A549 (cell line): Measurements from ENCODE around the gene A4GALT. TPM values are rescaled to one million over a fixed set of nuclear protein-coding genes. Genes with fewer than 3 reads are reported as not detected.

Experiments
- ATAC-seq, 2 experiments: fragments of 200-7000 bp in 1 of 2; fragments of >200 bp in 1 of 2; cut with Nextera tagmentation in 1 of 2; cut with Tn5 transposase in 1 of 2; 3 replicates each; pipeline versions ENCODE4 v1.8.0 to v1.9.1; 2018 to 2020; ENCODE audit warnings: mild to moderate bottlenecking in 1 of 2, moderate library complexity in 1 of 2
- CTCF ChIA-PET: fragments of 300-600 bp; sonication (Branson Sonifier 250); formaldehyde crosslinking; extraction: SDS; loops from one replicate; lab custom pipeline; 2021; ENCODE audit warnings: antibody characterized with exemption, inconsistent platforms; lab: Yijun Ruan, JAX
- POLR2A ChIA-PET: fragments of 350-600 bp; formaldehyde crosslinking; extraction: SDS; loops from one replicate; lab custom pipeline; 2021; ENCODE audit warnings: antibody characterized with exemption, inconsistent platforms; lab: Yijun Ruan, JAX
- DNase-seq, 2 experiments: peaks; one replicate each; pipeline versions ENCODE4 v3.0.0 to v3.0.0-alpha.2; 2011 to 2016; ENCODE audit warnings: low read depth in 1 of 2, low spot score in 1 of 2
- FAIRE-seq: peaks from 2 replicates; lab custom pipeline; 2011; peaks lifted over from hg19 to GRCh38; lab: Jason Lieb, UNC
- H3K27ac ChIP-seq, 2 experiments: fragments of >200 bp; sonication (Bioruptor Twin); formaldehyde crosslinking; 3 replicates each; pipeline ENCODE4 v1.5.1; 2016 to 2017
- H3K4me1 ChIP-seq: fragments of >200 bp; sonication (Bioruptor Twin); formaldehyde crosslinking; 3 replicates; pipeline ENCODE4 v1.6.1; 2016
- H3K4me2 ChIP-seq: fragments of >200 bp; sonication (Bioruptor Twin); formaldehyde crosslinking; 3 replicates; pipeline ENCODE4 v1.6.1; 2016
- H3K4me3 ChIP-seq: fragments of >200 bp; sonication (Bioruptor Twin); formaldehyde crosslinking; 3 replicates; pipeline ENCODE4 v1.5.1; 2016
- H3K9me3 ChIP-seq: fragments of >200 bp; sonication (Bioruptor Twin); formaldehyde crosslinking; 3 replicates; pipeline ENCODE4 v1.6.1; 2016
- BHLHE40 ChIP-seq: IDR thresholded peaks from 2 replicates; pipeline ENCODE4 v1.6.1; 2012; ENCODE audit warnings: low read depth, low read length, inconsistent platforms
- CBX8 ChIP-seq: fragments of 200-600 bp; sonication (generic); IDR thresholded peaks from 2 replicates; pipeline ENCODE4 v1.6.1; 2016
- CHD4 ChIP-seq: fragments of 200-600 bp; sonication (generic); IDR thresholded peaks from 2 replicates; pipeline ENCODE4 v1.6.1; 2016; ENCODE audit warnings: antibody characterized with exemption, mild to moderate bottlenecking, borderline replicate concordance
- CTCF ChIP-seq: fragments of >200 bp; sonication (Bioruptor Twin); formaldehyde crosslinking; IDR thresholded peaks from 3 replicates; pipeline ENCODE4 v1.5.1; 2016
- E2F6 ChIP-seq: IDR thresholded peaks from 2 replicates; pipeline ENCODE4 v1.6.1; 2012; ENCODE audit warnings: low read depth, borderline replicate concordance
- ELK1 ChIP-seq: fragments of 150-350 bp; IDR thresholded peaks from 2 replicates; pipeline ENCODE4 v1.6.1; 2014; ENCODE audit warnings: low read depth, mild to moderate bottlenecking, low read length
- ESRRA ChIP-seq: fragments of 150-350 bp; IDR thresholded peaks from 2 replicates; pipeline ENCODE4 v1.6.1; 2014; ENCODE audit warnings: mild to moderate bottlenecking, low read length, borderline replicate concordance
- FOSL2 ChIP-seq, 2 experiments: fragments of 450-650 bp in 1 of 2; fragments of >200 bp in 1 of 2; sonication (Bioruptor Twin) in 1 of 2; formaldehyde crosslinking; IDR thresholded peaks; 2 replicates each; pipeline versions ENCODE4 v1.5.0 to v1.6.1; 2016 to 2020; ENCODE audit warnings: mild to moderate bottlenecking in 1 of 2, moderate library complexity in 1 of 2
- GATA3 ChIP-seq: IDR thresholded peaks from 2 replicates; pipeline ENCODE4 v1.6.1; 2012; ENCODE audit warnings: borderline replicate concordance
- HES2 ChIP-seq: fragments of >200 bp; sonication (Bioruptor Twin); formaldehyde crosslinking; IDR thresholded peaks from 2 replicates; pipeline ENCODE4 v1.6.1; 2016
- HOXB13 ChIP-seq: fragments of 250-450 bp; sonication (Bioruptor Pico); IDR thresholded peaks from 2 replicates; pipeline ENCODE4 v1.5.0; 2020; ENCODE audit warnings: low read depth, mild to moderate bottlenecking, moderate library complexity
- JUNB ChIP-seq: fragments of >200 bp; sonication (Bioruptor Twin); formaldehyde crosslinking; IDR thresholded peaks from 2 replicates; pipeline ENCODE4 v1.6.1; 2016
- KDM5A ChIP-seq: fragments of 200-600 bp; sonication (generic); IDR thresholded peaks from 2 replicates; pipeline ENCODE4 v1.6.1; 2016; ENCODE audit warnings: antibody characterized with exemption, mild to moderate bottlenecking
- MAFK ChIP-seq: fragments of 450-650 bp; IDR thresholded peaks from 2 replicates; pipeline ENCODE4 v1.6.1; 2014; ENCODE audit not compliant: partially characterized antibody
- MYC ChIP-seq: IDR thresholded peaks from 2 replicates; pipeline ENCODE4 v1.6.1; 2012; ENCODE audit warnings: mild to moderate bottlenecking, inconsistent platforms, low read length, improper control_type of control experiment, borderline replicate concordance
- NPAS2 ChIP-seq: fragments of 250-450 bp; sonication (Bioruptor Pico); IDR thresholded peaks from 2 replicates; pipeline ENCODE4 v1.8.0; 2022; ENCODE audit warnings: mild to moderate bottlenecking, moderate library complexity, borderline replicate concordance
- NR3C1 ChIP-seq: fragments of >200 bp; sonication (Bioruptor Twin); formaldehyde crosslinking; IDR thresholded peaks from 3 replicates; pipeline ENCODE4 v1.6.1; 2017
- PBX3 ChIP-seq: IDR thresholded peaks from 2 replicates; pipeline ENCODE4 v1.6.1; 2012
- PHF8 ChIP-seq: fragments of 200-600 bp; sonication (generic); IDR thresholded peaks from 2 replicates; pipeline ENCODE4 v1.6.1; 2016; ENCODE audit warnings: low read depth, mild to moderate bottlenecking, antibody characterized with exemption, moderate library complexity, borderline replicate concordance
- POLR2AphosphoS2 ChIP-seq: conservative IDR thresholded peaks from 2 replicates; pipeline ENCODE4 v1.6.1; 2012; ENCODE audit warnings: low read length, improper control_type of control experiment, inconsistent platforms
- RARB ChIP-seq: fragments of 250-450 bp; sonication (Bioruptor Pico); IDR thresholded peaks from 2 replicates; pipeline ENCODE4 v1.8.0; 2021; ENCODE audit warnings: mild to moderate bottlenecking, moderate library complexity
- RCOR1 ChIP-seq: fragments of 150-350 bp; IDR thresholded peaks from 2 replicates; pipeline ENCODE4 v1.6.1; 2014; ENCODE audit warnings: antibody characterized with exemption, low read length, low read depth
- RNF2 ChIP-seq: fragments of 200-600 bp; sonication (generic); IDR thresholded peaks from 2 replicates; pipeline ENCODE4 v1.6.1; 2016; ENCODE audit warnings: low read depth, mild to moderate bottlenecking, antibody characterized with exemption, moderate library complexity, borderline replicate concordance
- SMC3 ChIP-seq: fragments of >200 bp; sonication (Bioruptor Twin); formaldehyde crosslinking; IDR thresholded peaks from 3 replicates; pipeline ENCODE4 v1.6.1; 2018; ENCODE audit warnings: inconsistent platforms
- USF2 ChIP-seq: fragments of 450-650 bp; IDR thresholded peaks from 2 replicates; pipeline ENCODE4 v1.6.1; 2014; ENCODE audit warnings: antibody characterized with exemption
- ZC3H11A ChIP-seq: fragments of 450-650 bp; IDR thresholded peaks from 2 replicates; pipeline ENCODE4 v1.6.1; 2014; ENCODE audit warnings: antibody characterized with exemption, mild to moderate bottlenecking
- ZFP36 ChIP-seq: fragments of 450-650 bp; IDR thresholded peaks from 2 replicates; pipeline ENCODE4 v1.6.1; 2014; ENCODE audit warnings: borderline replicate concordance; ENCODE audit not compliant: partially characterized antibody
- WGBS: methylation state at CpG from one replicate; pipeline ENCODE4 v1.1.6; 2017; ENCODE audit errors: missing lambda C conversion rate; 5-methylcytosine and 5-hydroxymethylcytosine counted together
- polyA plus RNA-seq, 4 experiments: library from polyadenylated mRNA; depleted of rRNA in 3 of 4; stranded (reverse); fragments of >200 nt; fragmentation: RNase III in 1 of 4; extraction: RNeasy Plus Mini Kit Qiagen cat#74134 plus additional on column Dnase treatment in 1 of 4; gene quantifications; 2 replicates in 3 of 4; 3 replicates in 1 of 4; pipeline ENCODE4 v1.2.3, GENCODE V29; 2011 to 2017

A4GALT gene
- polyA plus RNA-seq, 2 of the 4 experiments (the other 2 are of a cell fraction): 5.1 to 7.8 TPM

- ChIA-PET POLR2A (no interaction called here), CTCF (interaction anchor here (0.8 kb wide), 1 partner anchor 25 kb away, joined by 3 read pairs; no protein-coding TSS in a partner anchor)
- WGBS: 82% methylated on average over 2 of the region's 13 CpGs
- ATAC-seq (no peak), DNase-seq (no peak), FAIRE-seq (no peak)
- H3K4me2 ChIP-seq: no peak overlapping the region
- no peak overlapping the region for H3K4me3 ChIP-seq
- H3K27ac ChIP-seq: 0 out of 6 replicates have a peak overlapping the region, but pooled peaks of 1 of the 2 experiments have one; percentile 31
- H3K4me1 ChIP-seq: peaks cover 33% of the 10 kb centered on the region
- no peaks in the 10 kb centered on the region for H3K9me3 ChIP-seq
- no peak for TF ChIP-seq PBX3
- no peak for TF ChIP-seq CTCF
- no peak for TF ChIP-seq HOXB13
- TF ChIP-seq ESRRA: no peak
- TF ChIP-seq ELK1: no peak
- no peak for TF ChIP-seq FOSL2 (IDR thresholded peaks at IDR 0.05)
- TF ChIP-seq FOSL2 (CRISPR knock-in tag; IDR thresholded peaks at IDR 0.05): no peak
- TF ChIP-seq RNF2: no peak
- no peak for TF ChIP-seq KDM5A
- no peak for TF ChIP-seq USF2
- no peak for TF ChIP-seq JUNB
- TF ChIP-seq CHD4: no peak
- TF ChIP-seq PHF8: no peak
- TF ChIP-seq SMC3: no peak
- TF ChIP-seq GATA3: no peak
- no peak for TF ChIP-seq RARB (CRISPR knock-in tag)
- no peak for TF ChIP-seq NR3C1
- TF ChIP-seq POLR2AphosphoS2: no peak
These were observed 74.6 kb downstream of the A4GALT start for GRCh38 chr22:42645938-42646568.

- no peak for ATAC-seq
- TF ChIP-seq USF2: no peak
- no peak for TF ChIP-seq NPAS2
- no peak for TF ChIP-seq SMC3
- TF ChIP-seq MYC: no peak
- no peak for TF ChIP-seq HES2
- no peak for TF ChIP-seq MAFK
- TF ChIP-seq ZC3H11A: no peak
- TF ChIP-seq E2F6: no peak
- TF ChIP-seq RCOR1: no peak
- no peak for TF ChIP-seq CTCF
- no peak for TF ChIP-seq ZFP36
- no peak for TF ChIP-seq BHLHE40
- TF ChIP-seq FOSL2 (IDR thresholded peaks at IDR 0.05): no peak
- TF ChIP-seq FOSL2 (CRISPR knock-in tag; IDR thresholded peaks at IDR 0.05): no peak
- TF ChIP-seq RNF2: no peak
- no peak for TF ChIP-seq CBX8
These were observed 75.2 kb downstream of the A4GALT start for GRCh38 chr22:42645341-42645937.

More at GRCh38 chr22:42645341-42645937, 75.2 kb downstream of the A4GALT start:
- FAIRE-seq (no peak), DNase-seq (no peak)
- Histone ChIP-seq H3K9me3 (no peaks in the 10 kb centered on the region), H3K4me3 (no peak overlapping the region), H3K4me1 (peaks cover 30% of the 10 kb centered on the region), H3K27ac (no peak overlapping the region), H3K4me2 (no peak overlapping the region)
- POLR2A ChIA-PET: no interaction called here
- 68% methylated on average over 10 of the region's 19 CpGs for WGBS
- CTCF ChIA-PET: interaction anchor here (1.6 to 1.9 kb wide), 2 partner anchors 24 to 415 kb away, joined by 3 to 6 read pairs; no protein-coding TSS in a partner anchor
